NCI-H2107 treated with DMSO at 0.1 percent for 48 hours (cell line): ENCODE data around the gene GFOD1.
"Not testable (repeated sequence)": the region's sequence is repeated elsewhere in the genome, so short reads cannot be mapped to it uniquely, and the experiment has no call there.

Experiments
- DNase-seq: peaks from one replicate; lab custom pipeline; 2025; ENCODE audit not compliant: unreplicated experiment; lab: John Stamatoyannopoulos, UW

GFOD1 gene

DNA sequence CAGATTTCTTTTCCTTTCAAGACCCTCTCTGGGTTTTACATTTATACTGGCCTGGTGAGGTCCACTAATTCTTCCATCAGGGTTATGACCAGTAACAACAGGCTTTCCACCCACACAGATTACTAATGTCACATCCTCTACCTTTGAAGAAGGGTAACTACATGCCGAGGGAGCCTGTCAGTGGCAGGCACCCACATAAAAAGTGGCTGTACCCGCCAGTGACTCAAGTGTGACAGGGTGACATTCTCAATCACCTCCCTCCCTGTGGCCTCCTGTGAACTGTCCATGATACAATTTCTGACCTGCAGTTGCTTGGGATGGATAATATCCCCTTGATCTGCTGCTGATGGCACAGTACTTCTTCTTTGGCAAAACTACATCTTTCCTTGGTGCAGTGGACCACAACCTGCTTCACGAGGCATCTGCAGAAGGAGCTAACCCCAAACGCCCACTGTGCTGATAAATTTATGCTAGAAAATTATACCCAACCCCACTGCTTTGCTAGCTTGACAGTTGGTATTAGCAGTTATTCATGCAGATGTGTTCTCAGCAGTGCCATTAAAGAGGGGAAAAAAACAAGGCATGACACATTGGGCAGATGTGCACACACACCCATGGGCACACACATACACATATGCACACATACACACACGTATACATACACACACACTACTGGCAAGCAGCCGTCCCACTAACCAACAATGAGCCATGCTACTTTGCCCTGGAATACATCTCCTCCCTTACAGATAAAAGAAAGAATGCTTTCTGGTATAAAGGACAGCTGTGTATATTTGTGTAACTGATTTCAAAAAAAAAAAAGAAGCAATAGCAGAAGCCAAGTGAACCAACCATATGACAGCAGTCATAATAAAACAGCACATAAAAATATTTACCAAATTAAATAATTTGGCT is 20.8 kb downstream of the GFOD1 start:
- no peak for DNase-seq

DNA sequence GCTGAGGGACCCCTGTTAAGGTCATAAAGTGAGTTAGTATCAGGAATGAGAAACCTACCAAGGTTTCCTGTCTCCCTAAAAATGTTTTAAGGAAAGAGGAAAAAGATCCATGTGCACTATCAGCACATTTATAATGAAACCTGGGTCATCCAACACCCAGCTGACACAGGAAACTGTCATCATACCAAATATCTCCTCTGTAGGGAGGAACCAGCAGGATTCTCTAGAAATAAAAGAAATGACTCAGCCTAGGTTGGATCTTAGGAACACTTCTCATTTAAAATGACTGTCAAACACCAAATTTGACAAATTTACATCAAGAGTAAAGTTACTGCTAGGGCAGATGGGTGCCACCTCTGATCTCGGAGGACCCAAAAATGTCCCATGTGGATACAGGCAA is 21.7 kb downstream of the GFOD1 start:
- DNase-seq: no peak

DNA sequence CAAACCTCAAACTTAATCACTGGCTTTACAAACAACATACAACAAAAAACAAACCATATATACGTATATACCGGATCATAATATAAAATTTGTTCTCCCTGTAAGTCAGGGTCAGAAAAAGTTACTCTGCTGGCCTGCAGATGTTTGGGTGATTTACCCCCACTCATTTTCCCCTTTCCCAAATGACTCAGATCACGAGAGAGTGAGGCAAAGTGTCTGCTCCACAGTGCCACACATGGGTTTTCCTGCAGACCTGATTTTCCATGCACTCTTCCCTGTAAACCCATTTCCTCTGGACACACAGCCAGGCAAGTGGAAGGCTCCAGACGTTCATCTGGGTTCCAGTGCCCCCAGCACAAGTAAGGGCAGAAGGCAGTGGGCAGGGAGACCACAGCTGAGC is 23.5 kb downstream of the GFOD1 start:
- no peak for DNase-seq

DNA sequence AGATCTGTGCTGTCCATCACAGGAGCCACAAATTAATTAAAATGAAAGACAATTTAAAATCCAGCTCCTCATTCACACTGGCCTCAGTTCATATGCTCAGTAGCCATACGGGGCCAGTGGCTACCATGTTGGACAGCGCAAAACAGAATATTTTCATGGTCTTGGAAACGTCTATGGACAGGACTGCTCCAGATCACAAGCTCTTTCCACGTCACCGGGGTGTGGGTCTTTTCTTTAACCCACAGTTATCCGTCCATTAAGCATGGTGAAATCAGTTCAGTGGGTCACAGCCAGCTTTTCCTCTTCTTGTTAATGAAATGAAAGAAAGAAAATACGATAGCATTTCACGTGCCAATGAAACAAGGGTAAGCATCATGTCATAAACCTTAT is 24.1 kb downstream of the GFOD1 start:
- no peak for DNase-seq

DNA sequence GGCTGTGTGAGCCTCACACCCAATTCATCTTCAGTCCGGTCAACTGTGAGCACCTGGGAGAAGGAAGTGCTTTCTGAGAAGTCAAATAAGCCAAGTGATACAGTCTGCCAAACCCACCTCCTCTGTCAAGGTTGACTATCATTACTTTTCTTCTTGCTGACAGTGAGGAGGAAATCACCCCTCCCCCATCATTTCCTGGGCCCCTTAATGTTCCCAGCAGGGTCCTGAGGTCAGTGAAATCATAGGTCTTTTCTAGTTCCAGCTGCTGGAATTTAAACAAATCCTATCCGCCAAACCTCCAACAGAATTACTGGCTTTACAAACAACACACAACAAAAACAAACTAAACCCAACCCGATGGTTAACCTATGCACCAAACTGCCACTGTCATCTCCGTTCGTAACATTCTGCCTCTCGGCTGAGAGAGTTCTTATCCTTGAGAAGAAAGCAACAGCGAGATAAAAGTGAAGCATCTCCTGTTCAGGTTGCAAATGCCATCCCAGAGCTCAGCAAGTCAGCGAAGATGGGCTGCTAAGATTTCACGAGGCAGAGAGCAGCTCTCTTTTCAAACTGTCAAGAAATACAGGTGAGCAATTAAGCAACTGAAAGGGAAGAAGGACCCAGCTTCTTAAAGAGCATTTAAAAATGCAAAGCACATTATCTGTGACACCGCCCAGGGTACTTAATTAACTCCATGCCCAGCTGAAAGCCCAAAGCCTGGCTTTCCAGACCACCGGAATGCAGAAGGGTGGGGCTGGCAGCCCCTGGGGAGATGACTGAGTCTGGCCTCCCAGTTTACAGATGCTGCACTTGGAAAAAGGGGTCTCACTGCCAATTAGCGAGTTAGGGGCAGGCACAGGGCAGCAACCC is 24.7 kb downstream of the GFOD1 start:
- DNase-seq: no peak

DNA sequence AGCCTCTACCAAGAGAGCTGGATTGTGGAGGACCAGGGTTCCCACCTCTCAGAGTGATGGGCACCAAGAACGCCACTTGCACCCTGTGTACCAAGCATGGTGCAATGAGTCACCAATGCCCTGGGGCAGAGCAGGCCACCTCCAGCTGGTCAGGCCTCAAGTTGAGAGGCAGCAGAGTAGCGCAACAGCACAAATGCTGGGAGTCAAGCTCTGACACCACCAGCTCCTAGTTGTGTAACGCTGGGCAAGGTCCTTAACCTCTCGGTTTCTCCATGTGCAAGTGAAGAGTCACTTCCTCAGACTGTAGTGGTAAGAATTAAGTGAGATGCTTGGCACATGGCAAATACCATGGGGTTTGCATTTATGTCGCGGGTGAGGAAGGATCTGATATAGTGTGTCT is 25.6 kb downstream of the GFOD1 start:
- no peak for DNase-seq

DNA sequence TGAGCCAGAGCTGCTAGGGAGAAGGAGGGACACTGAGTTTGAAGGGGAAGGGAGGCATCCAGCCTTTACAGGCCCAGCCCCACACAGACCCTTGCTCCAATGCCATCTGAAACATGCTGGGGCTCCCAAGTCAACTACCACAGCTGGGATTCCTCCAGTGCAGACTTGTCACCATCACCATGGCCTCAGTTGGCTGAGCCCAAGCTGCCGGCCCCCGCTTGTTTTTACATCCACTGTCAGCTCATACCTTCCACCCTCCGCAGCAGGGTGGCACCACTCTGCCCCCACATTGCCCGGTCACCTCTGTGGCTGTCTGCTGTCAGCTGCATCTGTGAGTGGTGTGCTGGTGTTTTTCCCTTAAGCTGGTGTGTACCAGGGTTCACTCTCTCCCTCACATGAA is 26.1 kb downstream of the GFOD1 start:
- no peak for DNase-seq

DNA sequence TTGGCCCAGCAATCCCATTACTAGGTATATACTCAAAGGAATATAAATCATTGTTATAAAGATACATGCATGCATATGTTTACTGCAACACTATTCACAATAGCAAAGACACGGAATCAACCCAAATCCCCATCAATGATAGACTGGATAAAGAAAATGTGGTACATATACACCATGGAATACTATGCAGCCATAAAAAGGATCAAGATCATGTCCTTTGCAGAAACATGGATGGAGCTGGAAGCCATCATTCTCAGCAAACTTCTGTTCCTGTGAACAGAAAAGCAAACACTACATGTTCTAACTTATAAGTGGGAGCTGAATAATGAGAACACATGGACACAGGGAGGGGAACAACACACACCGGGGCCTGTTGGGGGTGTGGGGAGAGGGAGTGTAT is 27.1 kb downstream of the GFOD1 start:
- not testable (repeated sequence) for DNase-seq

DNA sequence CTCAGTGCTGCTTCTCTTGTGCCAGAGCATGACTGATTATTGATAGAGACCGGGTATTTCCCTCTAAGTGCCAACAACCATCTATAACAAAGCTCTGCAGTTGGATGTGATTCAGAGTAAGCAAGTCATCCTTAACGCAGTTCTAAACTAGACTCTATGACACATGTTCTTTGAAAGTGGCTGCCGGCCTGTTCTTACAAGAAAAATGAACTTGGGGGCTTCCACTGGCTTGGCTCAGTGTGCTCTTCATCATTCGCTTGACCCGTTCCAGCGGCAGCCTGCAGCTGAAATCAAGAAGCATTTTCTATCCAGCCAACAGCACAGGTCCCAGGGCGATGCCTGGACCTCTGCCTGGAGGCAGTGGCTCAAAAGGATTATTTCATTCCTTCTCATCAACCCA is 29.8 kb downstream of the GFOD1 start:
- no peak for DNase-seq

DNA sequence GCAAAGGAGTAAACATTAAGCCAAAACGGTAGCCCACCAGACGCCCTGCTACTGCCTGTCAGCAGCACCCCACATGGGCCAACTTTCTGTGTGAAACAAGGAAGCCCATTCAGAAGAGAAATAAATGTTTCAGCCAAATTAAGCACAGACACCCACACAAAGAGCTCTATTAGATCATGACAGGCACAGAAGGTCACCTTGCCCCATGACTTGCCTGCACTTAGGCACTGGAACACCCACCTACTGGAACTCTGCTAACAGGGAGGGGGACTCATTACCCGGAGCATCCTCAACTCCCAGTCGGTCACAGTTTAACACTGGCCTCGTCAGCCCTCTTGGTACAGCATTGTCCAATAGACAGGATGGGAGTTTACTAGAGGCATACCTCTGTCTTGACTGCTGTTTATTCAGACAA is 31.8 kb downstream of the GFOD1 start:
- no peak for DNase-seq

DNA sequence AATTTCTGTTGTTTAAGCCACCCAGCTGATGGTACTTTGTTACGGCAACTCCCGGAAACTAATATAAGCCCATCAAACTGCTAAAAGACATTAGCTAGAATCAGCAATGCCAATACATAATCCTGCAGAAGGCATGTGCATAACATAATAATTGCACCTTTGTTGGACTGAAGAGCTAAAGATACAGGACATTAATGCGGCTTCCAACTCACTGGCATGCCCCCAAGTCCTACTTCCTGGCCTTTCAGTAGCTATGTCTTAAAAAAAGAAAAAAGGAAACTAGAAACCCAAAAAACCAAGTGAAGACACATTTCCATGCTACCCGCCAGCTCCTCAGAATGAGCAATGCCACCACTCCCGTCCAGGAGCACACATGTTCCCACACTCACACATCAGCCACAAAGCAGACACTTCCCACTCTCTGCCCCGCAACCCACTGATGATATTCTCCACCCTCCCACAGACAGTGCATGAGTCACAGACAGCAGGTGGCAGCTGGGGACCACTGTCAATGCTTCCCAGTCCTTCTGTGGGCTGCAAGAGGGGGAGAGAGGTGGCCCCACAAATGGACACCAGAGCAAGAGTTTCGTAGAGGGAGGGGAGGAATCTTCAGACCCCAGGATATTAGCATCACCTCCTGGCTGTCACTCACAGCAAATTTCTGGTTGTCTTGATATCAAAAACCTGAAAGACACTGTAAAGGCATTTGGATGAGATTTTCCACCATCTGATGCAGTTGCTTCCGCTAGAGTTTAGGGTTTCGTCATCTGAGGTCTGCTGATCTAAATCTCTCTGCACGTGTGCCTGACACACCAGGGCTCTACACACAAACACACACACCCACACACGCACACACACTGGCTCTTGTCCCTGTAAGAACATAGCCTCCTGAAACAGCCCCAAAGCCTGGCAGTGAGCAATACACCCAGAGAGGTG is 32.8 kb downstream of the GFOD1 start:
- no peak for DNase-seq

DNA sequence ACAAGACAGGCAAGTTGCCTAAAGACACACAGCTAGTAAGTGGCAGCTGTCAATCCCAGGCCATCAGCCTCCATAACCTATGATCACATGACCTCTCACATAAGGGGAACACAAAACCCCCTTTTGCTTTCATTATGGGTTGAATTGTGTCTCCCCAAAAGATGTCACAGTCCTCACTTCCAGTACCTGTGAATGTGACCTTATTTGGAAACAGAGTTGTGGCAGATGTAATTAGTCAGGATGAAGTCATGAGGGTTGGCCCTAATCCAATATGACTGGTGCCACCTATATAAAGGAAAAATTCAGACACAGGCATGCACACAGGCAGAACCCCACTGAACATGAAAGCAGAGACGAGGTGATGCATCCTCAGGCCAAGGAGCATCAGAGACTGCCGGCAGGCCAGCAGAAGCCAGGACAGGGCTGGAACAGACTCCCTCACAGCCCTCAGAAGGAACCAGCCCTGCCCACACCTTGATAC is 33.6 kb downstream of the GFOD1 start:
- peak; percentile 17 for DNase-seq

DNA sequence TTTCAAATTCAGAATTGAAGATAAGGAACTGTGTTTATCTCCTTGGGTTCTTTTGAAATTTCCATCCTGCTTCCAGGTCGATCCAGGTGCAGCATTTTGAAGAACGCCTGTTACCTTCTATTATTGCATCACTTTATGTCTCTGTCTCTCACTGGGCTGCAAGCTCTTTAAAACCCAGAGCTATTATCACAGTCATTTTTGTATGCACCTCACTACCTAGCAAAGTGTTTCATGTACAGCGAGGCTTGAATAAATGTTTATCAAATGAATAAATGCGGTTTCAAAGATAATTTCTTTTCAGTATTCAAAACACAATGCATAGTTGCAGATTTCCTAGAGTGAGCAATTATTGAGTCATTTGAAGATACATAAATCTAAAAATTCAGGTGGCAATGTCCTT is 34.2 kb downstream of the GFOD1 start:
- DNase-seq: no peak

DNA sequence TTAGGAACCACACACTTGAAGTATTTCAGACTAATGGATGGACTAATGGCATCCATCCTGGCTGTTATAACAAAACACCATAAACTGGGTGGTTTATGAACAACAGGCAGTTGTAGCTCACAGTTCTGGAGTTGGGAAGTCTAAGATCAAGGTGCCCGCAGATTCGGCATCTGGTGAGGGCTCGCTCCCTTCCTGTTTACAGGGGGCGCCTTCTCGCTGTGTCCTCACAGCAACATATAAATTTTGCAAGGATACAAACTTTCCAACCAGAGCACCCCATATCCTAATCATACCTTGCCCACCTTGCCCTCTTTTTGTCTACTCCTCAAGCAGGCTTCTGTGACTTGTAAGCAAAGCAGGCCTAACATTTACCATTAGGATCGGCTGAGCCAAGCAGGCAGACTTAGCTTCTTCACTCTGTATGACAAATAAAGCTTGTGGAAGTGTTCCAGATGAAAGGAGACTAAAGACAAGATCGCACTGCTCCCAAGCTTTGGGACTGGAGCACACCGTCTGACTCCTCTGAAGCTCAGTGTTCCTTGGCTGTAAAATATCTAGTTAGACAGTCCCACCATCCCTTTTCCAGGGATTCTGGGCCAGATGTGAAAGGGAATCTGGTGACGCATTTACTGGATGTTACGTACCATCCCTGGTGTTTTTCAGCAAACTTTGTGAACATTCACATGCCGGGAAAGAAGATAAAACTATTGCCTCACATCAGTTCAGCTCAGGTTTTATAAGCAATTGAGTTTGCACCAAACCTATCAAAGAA is 34.9 kb downstream of the GFOD1 start:
- no peak for DNase-seq

DNA sequence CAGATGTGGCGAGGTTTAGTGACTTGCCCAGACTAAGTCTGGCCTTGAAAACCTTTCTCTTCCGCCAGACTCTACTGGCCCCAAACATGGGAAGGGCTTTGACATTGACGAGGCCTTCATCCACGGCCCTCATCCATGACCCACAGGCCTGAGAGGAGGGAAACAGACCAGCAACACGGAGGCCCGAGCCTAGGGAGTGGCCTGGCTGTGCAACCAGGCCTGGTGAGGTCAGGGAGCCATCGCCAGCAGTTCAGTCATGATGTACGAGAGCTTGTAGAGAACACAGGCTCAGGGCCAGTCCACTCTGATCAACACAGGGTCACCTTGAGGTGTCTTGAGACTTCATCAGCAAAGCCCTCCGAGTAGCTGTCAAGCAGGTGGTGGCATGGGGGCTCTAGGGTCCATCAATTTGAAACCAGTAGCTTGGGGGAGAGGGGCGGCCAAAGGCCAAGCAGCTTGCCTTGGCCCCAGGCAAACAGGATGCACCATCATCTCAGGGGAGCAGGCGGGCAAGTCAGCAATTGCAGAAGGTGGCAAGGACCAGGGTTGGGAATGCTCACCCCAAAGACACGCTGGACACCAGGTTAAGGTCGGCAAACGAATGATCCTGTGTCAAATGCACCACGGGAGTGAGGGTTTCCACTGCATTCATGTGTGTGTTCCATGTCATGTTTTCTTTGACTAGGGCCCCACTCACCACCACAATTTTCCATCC is 36.1 kb downstream of the GFOD1 start:
- DNase-seq: no peak

DNA sequence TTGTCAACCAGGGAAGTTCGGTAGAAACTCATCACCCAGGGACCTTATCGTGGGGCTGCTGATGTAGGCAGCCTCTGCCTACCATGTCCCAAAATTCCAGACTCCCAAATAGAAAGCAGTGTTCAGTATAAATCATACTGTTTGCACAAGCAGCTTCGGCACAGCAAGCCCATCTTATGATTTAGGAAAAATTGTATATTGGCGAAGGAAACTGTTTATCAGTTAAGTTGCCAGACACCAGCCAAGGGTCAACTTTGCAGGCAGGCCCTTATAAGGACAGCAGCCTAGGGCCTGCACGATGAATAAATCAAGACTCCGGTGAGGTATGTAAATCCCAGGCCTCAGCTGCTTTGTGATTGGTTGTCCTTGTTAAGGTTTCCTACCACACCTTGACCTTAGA is 36.8 kb downstream of the GFOD1 start:
- no peak for DNase-seq

DNA sequence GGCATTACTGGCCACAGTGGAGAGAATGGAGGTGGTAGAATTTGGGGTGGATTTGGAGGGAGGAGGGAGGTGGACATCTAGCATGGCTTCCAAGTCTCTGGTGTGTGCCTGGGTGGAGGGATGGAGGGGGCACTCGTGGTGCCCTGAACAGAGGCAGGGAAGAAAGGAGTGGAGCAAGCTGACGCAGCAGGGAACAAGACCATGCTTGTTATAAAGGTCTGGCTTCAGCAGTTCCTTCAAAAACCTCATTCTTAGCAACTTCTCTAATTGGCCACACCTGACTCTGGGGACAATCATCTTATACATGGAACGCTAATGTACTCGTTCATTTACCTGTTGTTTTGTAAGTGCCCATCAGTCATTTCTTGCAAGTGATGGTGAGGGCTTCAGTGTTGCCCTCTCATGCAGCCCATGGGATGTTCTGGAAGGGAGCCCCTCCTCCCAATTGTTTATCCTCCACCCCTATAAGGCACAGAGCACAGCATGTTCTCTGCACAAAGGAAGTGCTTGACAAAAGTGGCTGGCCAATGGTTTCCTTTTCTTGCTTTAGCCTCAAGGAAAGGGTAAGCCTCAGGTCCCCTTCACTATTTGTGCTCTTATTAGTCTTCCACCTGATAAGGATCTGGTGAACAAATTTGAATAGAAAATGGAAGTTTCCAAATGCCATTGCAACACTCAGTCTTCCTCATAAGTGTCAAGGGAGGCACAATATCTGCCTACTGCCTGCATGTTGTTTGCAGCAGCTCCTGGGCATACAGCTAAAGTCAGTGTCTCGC is 39.3 kb downstream of the GFOD1 start:
- no peak for DNase-seq

DNA sequence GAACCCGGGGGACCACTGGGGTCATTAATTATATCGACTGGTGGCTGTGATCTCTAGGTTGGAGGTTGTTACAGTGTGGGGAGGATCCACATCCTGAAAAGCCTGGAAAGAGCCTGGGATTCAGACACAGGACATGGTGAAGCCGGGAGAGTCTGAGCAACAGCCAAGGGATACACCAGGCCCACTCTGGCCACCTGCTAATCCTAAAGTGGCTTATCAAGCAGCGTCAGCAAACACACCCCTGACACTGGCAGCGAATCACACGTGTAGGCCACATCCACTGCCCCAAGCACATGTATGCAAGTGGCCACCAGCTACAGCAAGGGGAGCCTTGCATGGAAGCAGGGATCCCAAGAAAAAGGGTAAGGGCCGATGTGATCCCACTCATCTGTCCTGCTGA is 41.0 kb downstream of the GFOD1 start:
- no peak for DNase-seq

DNA sequence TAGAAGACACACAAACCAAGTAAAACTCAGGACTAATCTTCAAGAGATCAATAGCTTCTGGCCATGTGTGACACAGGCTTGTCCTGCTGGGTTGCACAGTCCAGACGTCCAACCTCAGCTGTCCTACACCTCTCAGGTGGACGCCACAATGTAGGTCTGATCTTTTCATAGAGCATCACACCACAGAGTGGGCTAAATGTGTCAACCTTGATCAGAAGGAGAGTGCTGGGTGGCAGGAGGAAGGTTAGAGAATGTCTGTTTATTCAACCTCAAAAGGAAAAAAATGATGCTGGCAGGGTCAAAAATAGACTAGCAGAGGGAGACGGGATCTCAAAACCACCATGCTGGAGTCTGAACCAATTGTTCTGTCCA is 41.7 kb downstream of the GFOD1 start:
- DNase-seq: no peak
